ENCODE data around the gene CABP7. TPM values are rescaled to one million over a fixed set of nuclear protein-coding genes. Genes with fewer than 3 reads are reported as not detected.

Gene CABP7
- total and polyA plus RNA-seq, 2 donors (not counting 3 experiments of a cell fraction or from before 2014, with no cell fraction given), result not detected

DNA sequence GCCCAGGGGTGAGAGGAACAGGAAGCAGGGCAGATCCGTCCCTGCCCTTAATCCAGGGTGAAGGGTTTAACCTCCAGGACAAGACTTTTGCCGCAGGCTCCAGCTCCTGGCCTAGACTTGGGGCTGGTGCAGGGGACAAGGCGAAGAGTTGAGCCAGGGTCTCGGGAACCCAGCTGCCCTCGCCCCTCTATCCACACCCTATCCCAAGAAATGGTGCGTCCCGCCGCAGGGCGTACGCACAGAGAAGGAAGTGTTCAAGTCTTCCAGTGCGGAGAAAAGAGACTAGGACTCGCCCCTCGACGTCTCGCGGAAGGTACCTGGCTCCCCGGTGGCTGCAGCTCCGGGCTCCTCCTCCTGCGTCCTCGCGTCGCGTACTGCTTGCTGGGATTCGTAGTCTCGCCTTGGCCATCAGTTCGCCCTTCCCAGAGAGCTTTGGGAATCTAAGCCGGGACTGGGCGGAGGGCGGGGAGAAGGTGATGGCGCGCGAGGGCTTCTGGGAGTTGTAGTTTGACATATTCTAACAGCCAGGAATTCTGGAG lies 46.9 kb downstream of the CABP7 start, which contains the start of gene ZMAT5:
TSS of gene ZMAT5 (minus strand) at position 376 of the 539 bp plus-strand sequence. CDS start 18,463 bp downstream, outside the sequence.
- Histone ChIP-seq H3K4me3 (replicated peaks in 1 of 3; ENCODE audit: insufficient read depth in 1 of 3, low read depth in 1 of 3, low read length in 3 of 3) (peak within 1 kb of the TSS; percentile 44 to 98 (median 81)), H2AFZ (ENCODE audit: low read depth, low read length) (peak within 1 kb of the TSS; percentile 74), H3K9me1 (replicated peaks; ENCODE audit: control insufficient read depth, extremely low read depth, insufficient read depth, low read length) (no peaks in the 10 kb centered on the region), H3K27me3 (ENCODE audit: control insufficient read depth in 2 of 2, insufficient read depth in 2 of 2, low read length in 2 of 2) (no peaks in the 10 kb centered on the region), H3K4me2 (ENCODE audit: insufficient read depth, low read length) (peak within 1 kb of the TSS; percentile 88), H3K9me3 (replicated peaks; ENCODE audit: control insufficient read depth, insufficient read depth, low read length) (no peaks in the 10 kb centered on the region), H3K27ac (ENCODE audit: insufficient read depth, low read depth, low read length) (peak within 1 kb of the TSS; percentile 67), H3K36me3 (ENCODE audit: control insufficient read depth in 2 of 2, extremely low read depth in 1 of 2, insufficient read depth in 2 of 2, low read length in 2 of 2) (peaks cover 0 to 4% of the 10 kb centered on the region in 2 experiments), H3K79me2 (ENCODE audit: control insufficient read depth, insufficient read depth, low read length) (peaks cover 15% of the 10 kb centered on the region), H4K20me1 (replicated peaks; ENCODE audit: control insufficient read depth, extremely low read depth, insufficient read depth, low read length) (no peaks in the 10 kb centered on the region), H3K4me1 (ENCODE audit: control insufficient read depth, extremely low read depth, insufficient read depth, low read length) (peaks cover 12% of the 10 kb centered on the region), H3K9ac (replicated peaks; ENCODE audit: extremely low read depth, insufficient read depth, low read length) (peak within 1 kb of the TSS; percentile 78)
- FAIRE-seq, result peak; percentile 96
- POLR2A ChIA-PET, result interaction anchor here (0.6 to 1.0 kb wide), 4 partner anchors 9 to 182 kb away, joined by 3 to 6 read pairs (median 3); no protein-coding TSS in a partner anchor
- TF ChIP-seq POLR2AphosphoS5 (IDR thresholded peaks at IDR 0.05; ENCODE audit: insufficient read depth, low read depth, low read length), result peak; percentile 45
- peak; percentile 27 for TF ChIP-seq POLR2A (IDR thresholded peaks at IDR 0.05; ENCODE audit: low read depth, low read length)
- TF ChIP-seq FOS (IDR thresholded peaks at IDR 0.05; ENCODE audit: borderline replicate concordance, insufficient read depth, low read length), result no peak
- no peak for TF ChIP-seq GATA2 (IDR thresholded peaks at IDR 0.05; ENCODE audit: insufficient read depth, insufficient read length, low read depth, low read length)
- TF ChIP-seq, protein P1, sequence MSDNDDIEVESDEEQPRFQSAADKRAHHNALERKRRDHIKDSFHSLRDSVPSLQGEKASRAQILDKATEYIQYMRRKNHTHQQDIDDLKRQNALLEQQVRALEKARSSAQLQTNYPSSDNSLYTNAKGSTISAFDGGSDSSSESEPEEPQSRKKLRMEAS (IDR thresholded peaks at IDR 0.05; ENCODE audit: insufficient read depth, insufficient read length), result no peak
- no peak for TF ChIP-seq JUN (IDR thresholded peaks at IDR 0.05; ENCODE audit: borderline replicate concordance, insufficient read depth, insufficient read length, low read depth)
- TF ChIP-seq, protein P2, sequence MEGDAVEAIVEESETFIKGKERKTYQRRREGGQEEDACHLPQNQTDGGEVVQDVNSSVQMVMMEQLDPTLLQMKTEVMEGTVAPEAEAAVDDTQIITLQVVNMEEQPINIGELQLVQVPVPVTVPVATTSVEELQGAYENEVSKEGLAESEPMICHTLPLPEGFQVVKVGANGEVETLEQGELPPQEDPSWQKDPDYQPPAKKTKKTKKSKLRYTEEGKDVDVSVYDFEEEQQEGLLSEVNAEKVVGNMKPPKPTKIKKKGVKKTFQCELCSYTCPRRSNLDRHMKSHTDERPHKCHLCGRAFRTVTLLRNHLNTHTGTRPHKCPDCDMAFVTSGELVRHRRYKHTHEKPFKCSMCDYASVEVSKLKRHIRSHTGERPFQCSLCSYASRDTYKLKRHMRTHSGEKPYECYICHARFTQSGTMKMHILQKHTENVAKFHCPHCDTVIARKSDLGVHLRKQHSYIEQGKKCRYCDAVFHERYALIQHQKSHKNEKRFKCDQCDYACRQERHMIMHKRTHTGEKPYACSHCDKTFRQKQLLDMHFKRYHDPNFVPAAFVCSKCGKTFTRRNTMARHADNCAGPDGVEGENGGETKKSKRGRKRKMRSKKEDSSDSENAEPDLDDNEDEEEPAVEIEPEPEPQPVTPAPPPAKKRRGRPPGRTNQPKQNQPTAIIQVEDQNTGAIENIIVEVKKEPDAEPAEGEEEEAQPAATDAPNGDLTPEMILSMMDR (IDR thresholded peaks at IDR 0.05; ENCODE audit: extremely low read depth in 1 of 2, insufficient read depth in 1 of 2, low read depth in 1 of 2, low read length in 2 of 2), result no peak
- TF ChIP-seq MYC (IDR thresholded peaks at IDR 0.05; ENCODE audit: low read depth, low read length), result no peak
- intact Hi-C loops (cut with micrococcal nuclease), result loop anchor here (1.0 to 2.0 kb wide), 3 partner anchors 116 to 430 kb away; partner anchors contain the start of gene MTMR3
- TSS peak; percentile 51 for BruUV-seq (replicated peaks)
- dilution Hi-C loops (cut with MboI; ENCODE audit: extremely low pct_ligation_motif_present, low sequenced_read_pairs), result no loop called here
- peak; percentile 96 for DNase-seq (ENCODE audit: low read depth, low spot score)
- CTCF ChIA-PET, result interaction anchor here (0.7 to 1.8 kb wide), 6 partner anchors 9 to 322 kb away, joined by 3 to 10 read pairs (median 4); no protein-coding TSS in a partner anchor

All from endothelial cell of umbilical vein (primary cell).